Neuron (in vitro differentiated cells): Measurements from ENCODE around the gene AOC2.
"Not testable (repeated sequence)": the region's sequence is repeated elsewhere in the genome, so short reads cannot be mapped to it uniquely, and the experiment has no call there.

Source experiments
- H2AFZ ChIP-seq: one replicate; pipeline ENCODE4 v1.6.1; 2013; ENCODE audit warnings: low read depth, mild to moderate bottlenecking, inconsistent platforms, low read length, moderate library complexity
- H3K27me3 ChIP-seq: one replicate; pipeline ENCODE4 v1.6.1; 2013; ENCODE audit warnings: low read length; ENCODE audit not compliant: insufficient read depth
- H3K36me3 ChIP-seq: one replicate; pipeline ENCODE4 v1.6.1; 2013; ENCODE audit warnings: low read length; ENCODE audit not compliant: insufficient read depth
- H3K4me1 ChIP-seq: one replicate; pipeline ENCODE4 v1.6.1; 2013; ENCODE audit warnings: low read length; ENCODE audit not compliant: insufficient read depth
- H3K4me3 ChIP-seq: 2 replicates; pipeline ENCODE4 v1.5.1; 2013; ENCODE audit warnings: mild to moderate bottlenecking, low read length, moderate library complexity
- H3K9me3 ChIP-seq: one replicate; pipeline ENCODE4 v1.6.1; 2013; ENCODE audit warnings: low read length

The AOC2 gene

DNA sequence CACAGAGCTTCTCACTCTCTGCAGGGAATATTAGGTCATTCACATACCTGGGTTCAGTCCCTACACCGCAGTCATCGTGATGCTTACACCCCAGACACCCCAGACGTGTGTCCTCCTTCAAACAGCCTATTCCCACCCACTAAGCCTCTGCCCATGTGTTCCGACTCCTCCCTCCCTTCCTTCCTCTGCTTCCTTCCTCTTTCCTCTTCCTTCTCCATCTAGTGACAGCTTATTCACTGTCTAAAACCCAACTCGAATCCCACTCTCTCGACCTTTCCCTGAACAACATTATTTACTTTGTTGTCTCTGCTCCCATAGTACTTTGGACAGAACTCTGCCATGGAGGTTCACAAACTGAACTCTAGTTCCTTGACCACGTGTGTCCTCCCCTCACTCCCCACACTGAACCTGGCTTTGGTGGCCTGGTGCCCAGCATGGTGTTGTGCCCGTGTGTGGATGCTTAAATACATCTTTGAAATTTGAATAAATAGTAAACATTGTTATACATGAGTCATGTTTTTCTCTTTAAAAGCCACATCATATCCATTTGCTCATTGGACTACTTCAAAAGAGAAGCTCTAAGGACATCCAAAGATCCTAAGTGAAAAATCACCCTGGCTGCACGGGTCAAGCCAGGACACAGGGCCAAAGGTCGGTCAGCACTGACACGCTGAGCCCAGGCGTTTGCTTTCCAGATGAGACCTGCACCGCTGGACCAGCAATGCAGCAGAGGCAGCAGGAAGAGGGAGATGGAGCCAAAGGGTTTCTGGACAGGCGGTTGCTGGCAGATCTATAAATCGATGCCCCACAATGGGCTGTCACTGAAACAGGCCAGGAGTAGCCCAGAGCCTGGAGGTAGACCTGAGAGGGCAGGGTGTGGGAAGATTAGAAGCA lies 42.1 kb downstream of the AOC2 start:
- no peak overlapping the region for H3K4me3 ChIP-seq
- H3K36me3 ChIP-seq: no peaks in the 10 kb centered on the region
- peaks cover 21% of the 10 kb centered on the region for H3K27me3 ChIP-seq
- no peak overlapping the region for H2AFZ ChIP-seq
- no peaks in the 10 kb centered on the region for H3K9me3 ChIP-seq
- H3K4me1 ChIP-seq: no peaks in the 10 kb centered on the region

DNA sequence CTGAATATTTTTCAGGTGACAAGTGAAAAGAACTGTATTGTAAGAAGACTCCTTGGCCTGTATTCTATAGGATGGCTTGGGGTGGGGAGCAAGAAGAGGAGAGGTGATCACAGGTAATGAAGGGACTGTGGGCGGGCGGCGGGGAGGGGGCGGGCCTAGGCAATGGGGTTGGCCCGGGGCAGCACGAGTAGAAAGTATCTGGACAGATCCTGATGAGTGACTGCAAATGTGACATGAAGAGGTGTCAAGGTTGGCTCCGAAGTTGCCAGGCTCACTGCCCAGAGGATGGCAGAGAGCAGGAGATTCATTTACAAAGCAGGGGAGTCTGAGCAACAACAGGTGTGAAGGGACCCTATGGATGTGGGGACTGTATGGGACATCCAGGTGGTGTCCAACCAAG lies 45.4 kb downstream of the AOC2 start:
- no peak overlapping the region for H3K4me3 ChIP-seq
- H3K27me3 ChIP-seq: peaks cover 28% of the 10 kb centered on the region
- H3K36me3 ChIP-seq: no peaks in the 10 kb centered on the region
- no peak overlapping the region for H2AFZ ChIP-seq
- no peaks in the 10 kb centered on the region for H3K4me1 ChIP-seq
- H3K9me3 ChIP-seq: no peaks in the 10 kb centered on the region

GRCh38 chr17:42891539-42892152 lies 47.3 kb downstream of the AOC2 start:
- Histone ChIP-seq H3K27me3 (peaks cover 25% of the 10 kb centered on the region), H3K4me3 (no peak overlapping the region), H3K36me3 (no peaks in the 10 kb centered on the region), H3K9me3 (no peaks in the 10 kb centered on the region), H3K4me1 (no peaks in the 10 kb centered on the region), H2AFZ (peak overlapping the region; percentile 14)

DNA sequence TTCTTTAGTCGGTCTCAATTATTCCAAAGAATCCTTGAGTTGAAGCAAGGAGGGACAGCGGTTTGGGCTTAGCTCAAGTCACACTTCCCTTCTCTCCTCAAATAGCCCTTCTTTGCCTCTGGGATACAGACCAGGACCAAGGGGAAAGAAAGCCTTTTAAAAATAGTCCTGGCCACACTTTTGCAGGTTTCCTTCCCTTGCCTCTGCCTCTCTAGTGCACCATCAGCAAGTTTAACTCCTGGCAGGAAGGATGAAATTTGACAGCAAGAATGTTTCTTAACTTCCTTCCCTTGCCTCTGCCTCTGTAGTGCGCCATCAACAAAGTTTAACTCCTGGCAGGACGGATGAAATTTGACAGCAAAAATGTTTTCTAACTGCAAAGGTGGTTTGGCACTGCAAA lies 49.0 kb downstream of the AOC2 start:
- Histone ChIP-seq H3K4me1 (no peaks in the 10 kb centered on the region), H3K36me3 (no peaks in the 10 kb centered on the region), H3K27me3 (peaks cover 27% of the 10 kb centered on the region), H3K4me3 (no peak overlapping the region), H2AFZ (no peak overlapping the region), H3K9me3 (no peaks in the 10 kb centered on the region)

DNA sequence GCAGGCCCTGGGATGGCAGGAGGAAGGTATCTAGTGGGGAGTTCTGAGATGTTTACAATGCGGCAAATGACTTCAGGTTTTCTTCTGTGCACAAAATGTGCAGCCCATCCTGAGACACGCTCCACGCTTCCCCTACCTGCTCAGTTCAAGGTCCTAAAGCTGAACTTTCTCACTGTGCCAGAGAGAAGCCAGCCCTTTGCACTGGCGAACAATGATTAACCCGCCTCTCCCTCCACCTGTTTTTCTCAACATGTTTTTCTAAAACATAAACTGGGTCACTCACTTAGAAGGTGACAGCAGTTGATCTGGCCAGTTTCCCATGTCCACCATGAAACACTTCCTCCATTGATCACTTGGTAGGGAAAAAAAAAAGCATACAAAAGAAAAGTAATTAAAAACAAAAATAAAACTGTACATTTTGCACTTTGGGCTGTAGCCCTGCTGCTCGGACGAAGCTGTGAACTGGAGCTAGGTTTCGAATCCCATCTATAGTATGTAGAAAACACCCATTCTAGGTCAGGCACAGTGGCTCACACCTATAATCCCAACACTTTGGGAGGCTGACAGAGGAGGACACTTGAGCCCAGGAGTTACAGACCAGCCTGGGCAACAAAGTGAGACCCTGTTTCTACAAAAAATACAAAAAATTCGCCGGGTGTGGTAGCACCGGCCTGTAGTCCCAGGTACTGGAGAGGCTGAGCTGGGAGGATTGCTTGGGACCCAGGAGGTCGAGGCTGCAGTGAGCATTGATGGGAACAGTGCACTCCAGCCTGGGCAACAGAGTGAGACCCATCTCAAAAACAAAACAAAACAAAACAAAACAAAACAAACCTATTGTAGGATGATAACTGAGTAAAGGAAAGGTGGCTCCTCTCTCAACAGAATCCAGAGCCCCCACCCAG lies 50.2 kb downstream of the AOC2 start:
- Histone ChIP-seq H3K36me3 (no peaks in the 10 kb centered on the region), H3K9me3 (no peaks in the 10 kb centered on the region), H3K4me1 (no peaks in the 10 kb centered on the region), H3K4me3 (no peak overlapping the region), H3K27me3 (peaks cover 19% of the 10 kb centered on the region), H2AFZ (no peak overlapping the region)

- Histone ChIP-seq H3K4me1 (no peaks in the 10 kb centered on the region), H3K9me3 (no peaks in the 10 kb centered on the region), H2AFZ (no peak overlapping the region), H3K27me3 (peaks cover 15% of the 10 kb centered on the region), H3K36me3 (no peaks in the 10 kb centered on the region), H3K4me3 (no peak overlapping the region)
Measured at GRCh38 chr17:42895185-42895555, 50.8 kb downstream of the AOC2 start.

DNA sequence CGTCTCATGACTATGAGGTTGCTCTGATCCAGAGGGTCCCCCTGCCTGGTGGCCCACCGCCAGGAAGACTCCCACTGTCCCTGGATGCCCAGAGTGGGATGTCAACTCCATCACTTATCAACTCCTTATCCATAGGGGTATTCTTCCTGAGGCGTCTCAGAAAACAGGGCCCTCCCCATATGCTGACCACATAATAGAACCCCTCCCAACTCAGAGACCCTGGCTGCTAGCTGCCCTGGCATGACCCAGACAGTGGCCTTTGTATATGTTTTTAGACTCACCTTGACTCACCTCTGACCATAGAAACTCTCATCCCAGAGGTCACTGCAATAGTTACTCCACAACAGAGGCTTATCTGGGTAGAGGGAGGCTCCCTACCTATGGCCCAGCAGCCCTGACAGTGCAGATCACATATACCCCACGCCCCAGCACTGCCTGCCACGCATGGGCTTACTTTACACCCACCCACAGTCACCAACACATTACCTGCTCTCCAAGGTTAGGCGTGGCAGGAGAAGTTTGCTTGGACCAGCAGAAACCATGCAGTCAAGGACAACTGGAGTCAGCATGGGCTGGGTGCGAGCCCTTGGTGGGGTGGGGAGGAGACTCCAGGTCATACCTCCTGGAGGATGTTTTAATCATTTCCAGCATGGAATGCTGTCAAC lies 53.9 kb downstream of the AOC2 start:
- Histone ChIP-seq H3K4me3 (no peak overlapping the region), H3K4me1 (no peaks in the 10 kb centered on the region), H2AFZ (no peak overlapping the region)

GRCh38 chr17:42899981-42900380 lies 55.6 kb downstream of the AOC2 start:
- not testable (repeated sequence) for H2AFZ ChIP-seq, H3K4me1 ChIP-seq, H3K9me3 ChIP-seq

More for the DNA sequence above, 53.9 kb downstream of the AOC2 start:
- H3K27me3 ChIP-seq: peaks cover 5% of the 10 kb centered on the region
- no peaks in the 10 kb centered on the region for H3K9me3 ChIP-seq
- no peaks in the 10 kb centered on the region for H3K36me3 ChIP-seq

More at GRCh38 chr17:42899981-42900380, 55.6 kb downstream of the AOC2 start:
- not testable (repeated sequence) for H3K4me3 ChIP-seq, H3K27me3 ChIP-seq, H3K36me3 ChIP-seq
